Ishikawa (cell line): ENCODE data around the gene SRC.
A peak's percentile ranks its signal among the peaks of the same experiment; 100 is the strongest.

Source experiments
- CEBPB ChIP-seq: IDR thresholded peaks from 2 replicates; pipeline ENCODE4 v1.6.1; 2012
- CREB1 ChIP-seq: IDR thresholded peaks from 2 replicates; pipeline ENCODE4 v1.6.1; 2012; ENCODE audit warnings: low read depth
- EGR1 ChIP-seq: IDR thresholded peaks from 2 replicates; pipeline ENCODE4 v1.6.1; 2012
- MAX ChIP-seq: IDR thresholded peaks from 2 replicates; pipeline ENCODE4 v1.6.1; 2012
- NFIC ChIP-seq: IDR thresholded peaks from 2 replicates; pipeline ENCODE4 v1.6.1; 2012
- RAD21 ChIP-seq: IDR thresholded peaks from 2 replicates; pipeline ENCODE4 v1.6.1; 2012; ENCODE audit warnings: low read depth
- REST ChIP-seq: IDR thresholded peaks from 2 replicates; pipeline ENCODE4 v1.6.1; 2012; ENCODE audit warnings: low read depth, mild to moderate bottlenecking
- TAF1 ChIP-seq: IDR thresholded peaks from 2 replicates; pipeline ENCODE4 v1.6.1; 2012; ENCODE audit warnings: low read depth, mild to moderate bottlenecking
- TEAD4 ChIP-seq: IDR thresholded peaks from 2 replicates; pipeline ENCODE4 v1.6.1; 2012
- USF1 ChIP-seq: IDR thresholded peaks from 2 replicates; pipeline ENCODE4 v1.6.1; 2012

- TF ChIP-seq RAD21 = no peak
- TF ChIP-seq MAX = peak; percentile 99
- no peak for TF ChIP-seq REST
- TF ChIP-seq USF1 = peak; percentile 74
- TF ChIP-seq CEBPB = no peak
- TF ChIP-seq NFIC = no peak
- no peak for TF ChIP-seq CREB1
- TF ChIP-seq TAF1 = no peak
- TF ChIP-seq EGR1 = no peak
- no peak for TF ChIP-seq TEAD4
Observed at GRCh38 chr20:37406010-37406998, 60.4 kb downstream of the SRC start.
